Spleen (tissue), 11 donors: Measurements from ENCODE around the gene PPP2R3C. TPM values are rescaled to one million over a fixed set of nuclear protein-coding genes. Genes with fewer than 3 reads are reported as not detected.
"Not testable (repeated sequence)": the region's sequence is repeated elsewhere in the genome, so short reads cannot be mapped to it uniquely, and the experiment has no call there.

Experiments
- DNase-seq: peaks from one replicate; pipeline ENCODE4 v3.0.0-alpha.2; 2020
- H3K27ac ChIP-seq, 8 donors: fragments of 200-600 bp; sonication (generic) in 7 of 8; 1 replicate in 4 of 8; 2 replicates in 4 of 8; pipeline versions ENCODE4 v1.5.0 to v1.8.0; 2016 to 2021; ENCODE audit warnings: inconsistent platforms in 4 of 8, mild to moderate bottlenecking in 4 of 8, moderate library complexity in 1 of 8
- H3K27me3 ChIP-seq, 7 donors: fragments of 200-600 bp; sonication (generic) in 6 of 7; replicated peaks in 1 of 7; 1 replicate in 4 of 7; 2 replicates in 3 of 7; pipeline versions ENCODE4 v1.5.0 to v1.8.0; 2016 to 2021; ENCODE audit warnings: inconsistent platforms in 3 of 7, mild to moderate bottlenecking in 1 of 7
- H3K36me3 ChIP-seq, 6 donors: fragments of 200-600 bp; sonication (generic) in 5 of 6; 1 replicate in 4 of 6; 2 replicates in 2 of 6; pipeline versions ENCODE4 v1.5.0 to v1.8.0; 2016 to 2021; ENCODE audit warnings: inconsistent platforms in 2 of 6
- H3K4me1 ChIP-seq, 6 donors: fragments of 200-600 bp; sonication (generic) in 5 of 6; 1 replicate in 3 of 6; 2 replicates in 3 of 6; pipeline versions ENCODE4 v1.5.0 to v1.8.0; 2016 to 2021; ENCODE audit warnings: inconsistent platforms in 3 of 6
- H3K4me3 ChIP-seq, 8 donors: fragments of 200-600 bp; sonication (generic) in 7 of 8; 1 replicate in 4 of 8; 2 replicates in 4 of 8; pipeline versions ENCODE4 v1.5.0 to v1.8.0; 2016 to 2021; ENCODE audit warnings: inconsistent platforms in 4 of 8, mild to moderate bottlenecking in 4 of 8, moderate library complexity in 2 of 8
- H3K9me3 ChIP-seq, 8 donors: fragments of 200-600 bp; sonication (generic) in 7 of 8; 1 replicate in 4 of 8; 2 replicates in 4 of 8; pipeline versions ENCODE4 v1.5.0 to v1.8.0; 2016 to 2021; ENCODE audit warnings: inconsistent platforms in 4 of 8
- POLR2A ChIP-seq, 3 donors: fragments of 450-650 bp; IDR thresholded peaks; one replicate each; pipeline ENCODE4 v1.5.1; 2017; ENCODE audit warnings: antibody characterized with exemption in 3 of 3, mild to moderate bottlenecking in 1 of 3
- POLR2AphosphoS5 ChIP-seq, 3 donors: sonication (generic); formaldehyde crosslinking; IDR thresholded peaks; one replicate each; pipeline ENCODE4 v1.5.1; 2017; ENCODE audit warnings: antibody characterized with exemption in 3 of 3
- WGBS, 5 donors: extraction: QIAGEN DNeasy Blood & Tissue Kit in 3 of 5; methylation state at CpG; one replicate each; pipeline versions ENCODE4 v1.1.5 to v1.1.7; 2013 to 2018; 5-methylcytosine and 5-hydroxymethylcytosine counted together
- intact Hi-C: fragments of 100-400 bp; cut with DNase I; formaldehyde crosslinking; loops from one replicate; pipeline ENCODE4 v1.15.0; 2023; ENCODE audit warnings: low total_unique reads
- polyA plus RNA-seq, 3 donors: library from polyadenylated mRNA; stranded (reverse); fragments of 200-250 nt; gene quantifications; one replicate each; pipeline ENCODE4 v1.2.1, GENCODE V29; 2013
- total RNA-seq, 7 donors: library from RNA; depleted of rRNA in 3 of 7; stranded (reverse); fragments of >200 nt in 3 of 7; fragmentation: NEBNext Ultra II Directional in 4 of 7; extraction: Animal tissue kit (Norgen Biotek cat#: 25700) in 4 of 7; gene quantifications; one replicate each; pipeline versions ENCODE4 v1.1.0 to v1.2.1, GENCODE V29; 2016 to 2021
- TF ChIP-seq, protein P1 (sequence below), 11 experiments: fragments of 200-600 bp in 7 of 11; fragments of 450-650 bp in 4 of 11; sonication (generic) in 4 of 11; IDR thresholded peaks in 8 of 11; conservative IDR thresholded peaks in 3 of 11; 1 replicate in 7 of 11; 2 replicates in 4 of 11; pipeline versions ENCODE4 v1.4.0 to v1.8.0; 2016 to 2021; ENCODE audit warnings: antibody characterized with exemption in 11 of 11, inconsistent platforms in 4 of 11, mild to moderate bottlenecking in 1 of 11
- donor health status: healthy with polysubstance abuse.
- donor health status: DM: no; HTN: no; CAD: no; lungs with moderate emphysema.
- donor health status: DM: no; HTN: no; CAD: no.
- donor health status: Bipolar disorder and iron deficiency.
- donor health status: healthy.
- donor health status: DM: no; HTN: no; CAD: no.
- donor health status: DM: yes; HTN: yes; CAD: no.

The PPP2R3C gene
- total and polyA plus RNA-seq, 10 donors: 30.4 to 46.2 (median 36.9) TPM

DNA sequence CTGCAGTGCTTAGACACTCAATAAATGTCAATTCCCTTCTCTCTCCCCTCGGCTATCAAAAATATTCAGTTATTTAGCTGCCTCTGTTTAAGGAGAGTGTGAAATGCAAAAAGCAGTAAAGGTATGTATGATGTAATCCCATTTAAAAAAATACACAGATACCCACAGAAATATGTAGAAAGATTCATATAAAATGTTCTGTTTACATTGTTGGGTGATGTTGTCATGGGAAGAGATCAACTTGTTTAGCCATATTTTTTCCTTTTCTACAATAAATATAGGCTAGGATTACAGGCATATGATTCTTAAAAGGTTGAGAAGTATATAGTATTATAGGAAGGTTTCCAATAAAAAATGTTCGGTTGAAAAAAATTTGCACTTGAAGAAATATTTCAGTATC lies 7.8 kb downstream of the PPP2R3C start:
- Histone ChIP-seq H3K27me3 (no peaks in the 10 kb centered on the region), H3K4me3 (no peak overlapping the region), H3K9me3 (peaks cover 0 to 9% (median 3%) of the 10 kb centered on the region in 8 donors), H3K27ac (no peak overlapping the region), H3K4me1 (peaks cover 0 to 40% (median 15%) of the 10 kb centered on the region in 6 donors), H3K36me3 (peaks cover 3 to 88% (median 66%) of the 10 kb centered on the region in 6 donors)
- no peak for DNase-seq
- TF ChIP-seq, protein P1, sequence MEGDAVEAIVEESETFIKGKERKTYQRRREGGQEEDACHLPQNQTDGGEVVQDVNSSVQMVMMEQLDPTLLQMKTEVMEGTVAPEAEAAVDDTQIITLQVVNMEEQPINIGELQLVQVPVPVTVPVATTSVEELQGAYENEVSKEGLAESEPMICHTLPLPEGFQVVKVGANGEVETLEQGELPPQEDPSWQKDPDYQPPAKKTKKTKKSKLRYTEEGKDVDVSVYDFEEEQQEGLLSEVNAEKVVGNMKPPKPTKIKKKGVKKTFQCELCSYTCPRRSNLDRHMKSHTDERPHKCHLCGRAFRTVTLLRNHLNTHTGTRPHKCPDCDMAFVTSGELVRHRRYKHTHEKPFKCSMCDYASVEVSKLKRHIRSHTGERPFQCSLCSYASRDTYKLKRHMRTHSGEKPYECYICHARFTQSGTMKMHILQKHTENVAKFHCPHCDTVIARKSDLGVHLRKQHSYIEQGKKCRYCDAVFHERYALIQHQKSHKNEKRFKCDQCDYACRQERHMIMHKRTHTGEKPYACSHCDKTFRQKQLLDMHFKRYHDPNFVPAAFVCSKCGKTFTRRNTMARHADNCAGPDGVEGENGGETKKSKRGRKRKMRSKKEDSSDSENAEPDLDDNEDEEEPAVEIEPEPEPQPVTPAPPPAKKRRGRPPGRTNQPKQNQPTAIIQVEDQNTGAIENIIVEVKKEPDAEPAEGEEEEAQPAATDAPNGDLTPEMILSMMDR (IDR thresholded peaks at IDR 0.05 in 8 of 11, conservative IDR thresholded peaks at IDR 0.05 in 3 of 11): no peak
- TF ChIP-seq POLR2AphosphoS5 (IDR thresholded peaks at IDR 0.05) (no peak), POLR2A (IDR thresholded peaks at IDR 0.05) (no peak)
- intact Hi-C loops: no loop called here
- WGBS, 5 donors: 67 to 98% (median 93%) methylated on average over 2 of the region's 2 CpGs

DNA sequence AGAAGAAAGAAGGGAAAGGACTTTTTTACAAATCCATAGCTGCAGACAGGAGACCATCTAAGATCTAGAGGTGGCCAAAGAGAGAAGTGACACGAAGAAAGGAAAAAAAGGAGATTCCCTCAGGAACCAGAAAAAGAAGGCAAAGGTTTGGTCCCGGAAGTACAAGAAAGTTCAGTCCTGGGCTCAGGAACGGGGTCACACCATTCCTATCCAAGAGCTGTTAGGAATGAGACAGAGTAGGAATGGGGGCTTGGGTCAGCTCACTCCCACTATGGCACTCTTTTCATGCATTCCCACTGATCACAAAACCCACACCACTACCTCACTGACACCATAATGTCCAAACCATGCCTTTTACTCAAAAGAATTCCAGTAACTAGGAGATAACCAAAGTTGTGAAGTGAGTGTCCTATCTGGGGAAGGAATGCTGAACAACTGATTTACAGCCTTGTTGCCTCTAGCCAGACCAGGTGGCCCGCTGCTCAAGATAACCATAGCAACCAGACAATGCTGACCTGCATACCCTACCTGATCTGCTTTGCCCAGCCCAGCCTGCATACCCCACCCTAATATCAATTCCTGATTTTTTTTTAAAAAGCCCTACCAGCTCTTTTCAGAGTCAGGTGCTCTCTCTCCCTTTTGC lies 8.4 kb downstream of the PPP2R3C start:
- WGBS, 5 donors: 96 to 100% (median 97%) methylated on average over 4 of the region's 4 CpGs
- no peaks in the 10 kb centered on the region for H3K27me3 ChIP-seq
- TF ChIP-seq POLR2AphosphoS5 (IDR thresholded peaks at IDR 0.05): no peak
- no peak for TF ChIP-seq POLR2A (IDR thresholded peaks at IDR 0.05)
- TF ChIP-seq, protein P1 (IDR thresholded peaks at IDR 0.05 in 8 of 11, conservative IDR thresholded peaks at IDR 0.05 in 3 of 11): no peak
- peaks cover 0 to 34% (median 10%) of the 10 kb centered on the region in 6 donors for H3K4me1 ChIP-seq
- intact Hi-C loops: no loop called here
- H3K4me3 ChIP-seq: no peak overlapping the region
- no peak for DNase-seq
- peaks cover 0 to 9% (median 3%) of the 10 kb centered on the region in 8 donors for H3K9me3 ChIP-seq
- H3K27ac ChIP-seq: no peak overlapping the region
- peaks cover 3 to 88% (median 72%) of the 10 kb centered on the region in 6 donors for H3K36me3 ChIP-seq

- Histone ChIP-seq H3K27me3 (no peaks in the 10 kb centered on the region), H3K4me1 (peaks cover 0 to 26% (median 3%) of the 10 kb centered on the region in 6 donors), H3K36me3 (peaks cover 3 to 96% (median 79%) of the 10 kb centered on the region in 6 donors), H3K4me3 (no peak overlapping the region), H3K9me3 (peaks cover 0 to 9% (median 3%) of the 10 kb centered on the region in 8 donors), H3K27ac (no peak overlapping the region)
- intact Hi-C loops: no loop called here
- DNase-seq: no peak
- 92 to 95% (median 93%) methylated on average over 2 of the region's 2 CpGs for WGBS, 5 donors
- TF ChIP-seq POLR2A (IDR thresholded peaks at IDR 0.05) (no peak), POLR2AphosphoS5 (IDR thresholded peaks at IDR 0.05) (no peak)
- TF ChIP-seq, protein P1 (IDR thresholded peaks at IDR 0.05 in 8 of 11, conservative IDR thresholded peaks at IDR 0.05 in 3 of 11): no peak
Measured at GRCh38 chr14:35112641-35113040, 9.1 kb downstream of the PPP2R3C start.

- H3K9me3 ChIP-seq: peaks cover 0 to 9% (median 3%) of the 10 kb centered on the region in 8 donors
- H3K4me3 ChIP-seq: no peak overlapping the region
- H3K27me3 ChIP-seq: no peaks in the 10 kb centered on the region
- H3K4me1 ChIP-seq: no peaks in the 10 kb centered on the region
- TF ChIP-seq POLR2A (IDR thresholded peaks at IDR 0.05): no peak
- TF ChIP-seq, protein P1 (IDR thresholded peaks at IDR 0.05 in 8 of 11, conservative IDR thresholded peaks at IDR 0.05 in 3 of 11): no peak
- TF ChIP-seq POLR2AphosphoS5 (IDR thresholded peaks at IDR 0.05): no peak
- intact Hi-C loops: no loop called here
- H3K36me3 ChIP-seq: peaks cover 3 to 100% (median 86%) of the 10 kb centered on the region in 6 donors
- no peak overlapping the region for H3K27ac ChIP-seq
- no peak for DNase-seq
Measured at GRCh38 chr14:35107866-35108265, 13.9 kb downstream of the PPP2R3C start.

DNA sequence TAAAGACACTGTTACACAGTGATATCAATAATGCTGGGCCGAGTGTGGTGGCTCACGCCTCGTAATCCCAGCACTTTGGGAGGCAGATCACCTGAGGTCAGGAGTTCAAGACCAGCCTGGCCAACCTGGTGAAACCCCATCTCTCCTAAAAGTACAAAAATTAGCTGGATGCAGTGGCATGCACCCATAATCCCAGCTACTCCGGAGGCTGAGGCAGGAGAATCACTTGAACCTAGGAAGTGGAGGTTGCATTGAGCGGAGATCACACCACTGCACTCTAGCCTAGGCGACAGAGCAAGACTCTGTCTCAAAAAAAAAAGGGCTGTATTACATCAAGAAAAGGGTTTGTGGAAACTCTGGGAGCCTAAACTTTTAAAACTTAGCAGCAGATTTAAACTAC lies 27.1 kb downstream of the PPP2R3C start:
- WGBS, 5 donors: 85 to 100% (median 97%) methylated on average over 6 of the region's 6 CpGs
- H3K4me3 ChIP-seq, H3K9me3 ChIP-seq, H3K27ac ChIP-seq, H3K4me1 ChIP-seq, H3K27me3 ChIP-seq, DNase-seq, intact Hi-C loops: not testable (repeated sequence)
- H3K36me3 ChIP-seq: peaks cover 0 to 100% (median 95%) of the 10 kb centered on the region in 6 donors
